ENCODE results near the gene FIG4.

DNA sequence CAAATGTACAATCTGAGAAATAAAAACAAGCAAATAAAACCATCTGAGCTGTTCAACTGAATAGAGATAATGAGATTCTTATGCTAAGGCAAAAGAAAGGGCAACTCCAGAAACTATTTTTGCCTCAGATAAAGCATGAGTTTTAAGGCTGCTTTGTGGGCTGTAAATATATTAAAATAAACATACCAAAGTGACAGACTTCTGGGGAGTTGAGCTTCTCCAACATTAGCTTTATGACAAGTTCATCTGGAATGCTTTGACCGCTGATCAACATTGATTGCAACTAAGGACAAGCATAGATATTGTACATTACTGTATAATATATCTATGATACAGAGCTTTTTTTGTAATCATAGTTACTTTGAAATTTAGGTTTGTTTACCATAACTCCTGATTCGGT, 19.4 kb upstream of the FIG4 start:
- TF ChIP-seq, protein P1, sequence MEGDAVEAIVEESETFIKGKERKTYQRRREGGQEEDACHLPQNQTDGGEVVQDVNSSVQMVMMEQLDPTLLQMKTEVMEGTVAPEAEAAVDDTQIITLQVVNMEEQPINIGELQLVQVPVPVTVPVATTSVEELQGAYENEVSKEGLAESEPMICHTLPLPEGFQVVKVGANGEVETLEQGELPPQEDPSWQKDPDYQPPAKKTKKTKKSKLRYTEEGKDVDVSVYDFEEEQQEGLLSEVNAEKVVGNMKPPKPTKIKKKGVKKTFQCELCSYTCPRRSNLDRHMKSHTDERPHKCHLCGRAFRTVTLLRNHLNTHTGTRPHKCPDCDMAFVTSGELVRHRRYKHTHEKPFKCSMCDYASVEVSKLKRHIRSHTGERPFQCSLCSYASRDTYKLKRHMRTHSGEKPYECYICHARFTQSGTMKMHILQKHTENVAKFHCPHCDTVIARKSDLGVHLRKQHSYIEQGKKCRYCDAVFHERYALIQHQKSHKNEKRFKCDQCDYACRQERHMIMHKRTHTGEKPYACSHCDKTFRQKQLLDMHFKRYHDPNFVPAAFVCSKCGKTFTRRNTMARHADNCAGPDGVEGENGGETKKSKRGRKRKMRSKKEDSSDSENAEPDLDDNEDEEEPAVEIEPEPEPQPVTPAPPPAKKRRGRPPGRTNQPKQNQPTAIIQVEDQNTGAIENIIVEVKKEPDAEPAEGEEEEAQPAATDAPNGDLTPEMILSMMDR (optimal IDR thresholded peaks at IDR 0.05 in 1 of 3, IDR thresholded peaks at IDR 0.05 in 1 of 3, conservative IDR thresholded peaks at IDR 0.05 in 1 of 3; ENCODE audit: extremely low read depth in 1 of 3, insufficient read depth in 2 of 3, low read length in 3 of 3), result no peak
- no peak for TF ChIP-seq EZH2 (IDR thresholded peaks at IDR 0.05; ENCODE audit: low read length)
